Neutrophil (primary cell): ENCODE data around the gene KRT10.
A peak's percentile ranks its signal among the peaks of the same experiment; 100 is the strongest.

Source experiments
- H3K27ac ChIP-seq: fragments of 200-600 bp; sonication (generic); 2 replicates; pipeline ENCODE4 v1.5.1; 2016; ENCODE audit warnings: mild to moderate bottlenecking, moderate library complexity
- H3K27me3 ChIP-seq: fragments of 200-600 bp; sonication (generic); 2 replicates; pipeline ENCODE4 v1.6.0; 2016; ENCODE audit warnings: mild to moderate bottlenecking
- H3K36me3 ChIP-seq: fragments of 200-600 bp; sonication (generic); 2 replicates; pipeline ENCODE4 v1.5.1; 2017
- H3K4me1 ChIP-seq, 2 experiments: fragments of 200-600 bp in 1 of 2; sonication (generic) in 1 of 2; 1 replicate in 1 of 2; 2 replicates in 1 of 2; pipeline versions ENCODE4 v1.5.1 to v1.6.1; 2013 to 2016; ENCODE audit warnings: low read depth in 1 of 2, low read length in 1 of 2, mild to moderate bottlenecking in 1 of 2, moderate library complexity in 1 of 2; ENCODE audit not compliant: control insufficient read depth in 1 of 2, insufficient read depth in 1 of 2
- H3K4me3 ChIP-seq, 2 experiments: fragments of 200-600 bp in 1 of 2; sonication (generic) in 1 of 2; 1 replicate in 1 of 2; 2 replicates in 1 of 2; pipeline ENCODE4 v1.5.1; 2013 to 2016; ENCODE audit warnings: low read depth in 1 of 2, low read length in 1 of 2, mild to moderate bottlenecking in 1 of 2, moderate library complexity in 1 of 2
- H3K9me3 ChIP-seq: fragments of 200-600 bp; sonication (generic); 2 replicates; pipeline ENCODE4 v1.5.1; 2016
- TF ChIP-seq, protein P1 (sequence below): fragments of 200-600 bp; sonication (generic); IDR thresholded peaks from 2 replicates; pipeline ENCODE4 v1.5.1; 2016; ENCODE audit warnings: antibody characterized with exemption

KRT10 gene

GRCh38 chr17:40822132-40822812, at the start of gene KRT10:
KRT10 (minus strand) TSS chr17:40822614; CDS start chr17:40822585, 29 bp downstream.
- H3K27ac ChIP-seq = no peak within 1 kb of the TSS
- peaks cover 84% of the 10 kb centered on the region for H3K27me3 ChIP-seq
- H3K4me3 ChIP-seq = no peak within 1 kb of the TSS
- H3K36me3 ChIP-seq = no peaks in the 10 kb centered on the region
- H3K9me3 ChIP-seq = peaks cover 11% of the 10 kb centered on the region
- peaks cover 0 to 3% of the 10 kb centered on the region in 2 experiments for H3K4me1 ChIP-seq
- TF ChIP-seq, protein P1, sequence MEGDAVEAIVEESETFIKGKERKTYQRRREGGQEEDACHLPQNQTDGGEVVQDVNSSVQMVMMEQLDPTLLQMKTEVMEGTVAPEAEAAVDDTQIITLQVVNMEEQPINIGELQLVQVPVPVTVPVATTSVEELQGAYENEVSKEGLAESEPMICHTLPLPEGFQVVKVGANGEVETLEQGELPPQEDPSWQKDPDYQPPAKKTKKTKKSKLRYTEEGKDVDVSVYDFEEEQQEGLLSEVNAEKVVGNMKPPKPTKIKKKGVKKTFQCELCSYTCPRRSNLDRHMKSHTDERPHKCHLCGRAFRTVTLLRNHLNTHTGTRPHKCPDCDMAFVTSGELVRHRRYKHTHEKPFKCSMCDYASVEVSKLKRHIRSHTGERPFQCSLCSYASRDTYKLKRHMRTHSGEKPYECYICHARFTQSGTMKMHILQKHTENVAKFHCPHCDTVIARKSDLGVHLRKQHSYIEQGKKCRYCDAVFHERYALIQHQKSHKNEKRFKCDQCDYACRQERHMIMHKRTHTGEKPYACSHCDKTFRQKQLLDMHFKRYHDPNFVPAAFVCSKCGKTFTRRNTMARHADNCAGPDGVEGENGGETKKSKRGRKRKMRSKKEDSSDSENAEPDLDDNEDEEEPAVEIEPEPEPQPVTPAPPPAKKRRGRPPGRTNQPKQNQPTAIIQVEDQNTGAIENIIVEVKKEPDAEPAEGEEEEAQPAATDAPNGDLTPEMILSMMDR = no peak

DNA sequence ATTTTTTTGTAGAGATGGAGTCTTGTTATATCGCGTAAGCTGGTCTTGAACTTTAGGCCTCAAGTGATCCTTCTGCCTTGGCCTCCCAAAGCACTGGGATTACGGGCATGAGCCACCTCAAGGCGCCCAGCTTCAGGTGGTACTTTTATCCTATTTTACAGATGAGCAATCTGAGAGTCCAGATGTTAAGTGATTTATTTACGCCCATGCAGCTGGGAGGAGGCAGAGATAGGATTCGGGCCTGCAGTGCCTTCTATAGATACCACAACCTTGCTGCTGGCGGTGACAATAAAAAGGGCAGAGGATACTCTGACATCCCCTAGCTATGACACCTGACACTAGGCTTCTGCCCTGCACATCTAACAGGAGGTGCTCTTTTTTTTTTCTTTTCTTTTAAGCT, 48.9 kb upstream of the KRT10 start:
- peaks cover 33% of the 10 kb centered on the region for H3K27me3 ChIP-seq
- peaks cover 34 to 40% of the 10 kb centered on the region in 2 experiments for H3K4me1 ChIP-seq

GRCh38 chr17:40870136-40870535, 47.7 kb upstream of the KRT10 start:
- Histone ChIP-seq H3K27me3 (peaks cover 27% of the 10 kb centered on the region), H3K36me3 (no peaks in the 10 kb centered on the region), H3K9me3 (no peaks in the 10 kb centered on the region), H3K27ac (no peak overlapping the region), H3K4me1 (peaks cover 46 to 49% of the 10 kb centered on the region in 2 experiments), H3K4me3 (no peak overlapping the region)
- TF ChIP-seq, protein P1 = no peak

More for the DNA sequence above, 48.9 kb upstream of the KRT10 start:
- H3K36me3 ChIP-seq = no peaks in the 10 kb centered on the region
- TF ChIP-seq, protein P1 = no peak
- H3K27ac ChIP-seq = no peak overlapping the region
- no peak overlapping the region for H3K4me3 ChIP-seq
- H3K9me3 ChIP-seq = no peaks in the 10 kb centered on the region

DNA sequence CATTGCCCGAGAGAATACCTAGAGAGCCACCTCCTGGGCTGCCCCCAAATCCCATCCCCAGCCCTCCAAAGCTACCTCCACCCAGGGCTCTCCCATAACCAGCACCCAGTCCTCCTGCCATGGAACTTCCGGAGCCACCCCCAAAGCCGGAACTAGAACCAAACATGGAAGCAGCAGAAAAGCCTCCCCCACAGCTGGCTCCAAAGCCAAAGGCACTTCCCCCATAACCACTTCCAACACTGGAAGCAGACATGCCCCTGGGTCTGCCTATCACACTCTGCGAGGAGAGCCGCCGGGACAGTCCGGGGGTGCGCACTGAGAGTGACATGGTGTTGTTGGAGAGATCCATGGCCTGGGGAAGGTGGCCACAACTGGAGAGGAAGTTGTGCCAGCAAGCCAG, 44.4 kb upstream of the KRT10 start, which contains the start of gene KRT12:
Gene KRT12 (minus strand): TSS at position 386 of the 400 bp plus-strand sequence. CDS start 37 bp downstream, at position 349.
- no peaks in the 10 kb centered on the region for H3K36me3 ChIP-seq
- H3K4me1 ChIP-seq = peaks cover 55 to 56% of the 10 kb centered on the region in 2 experiments
- TF ChIP-seq, protein P1 = no peak
- H3K4me3 ChIP-seq = no peak within 1 kb of the TSS
- H3K27me3 ChIP-seq = peaks cover 19% of the 10 kb centered on the region
- no peaks in the 10 kb centered on the region for H3K9me3 ChIP-seq
- H3K27ac ChIP-seq = no peak within 1 kb of the TSS

DNA sequence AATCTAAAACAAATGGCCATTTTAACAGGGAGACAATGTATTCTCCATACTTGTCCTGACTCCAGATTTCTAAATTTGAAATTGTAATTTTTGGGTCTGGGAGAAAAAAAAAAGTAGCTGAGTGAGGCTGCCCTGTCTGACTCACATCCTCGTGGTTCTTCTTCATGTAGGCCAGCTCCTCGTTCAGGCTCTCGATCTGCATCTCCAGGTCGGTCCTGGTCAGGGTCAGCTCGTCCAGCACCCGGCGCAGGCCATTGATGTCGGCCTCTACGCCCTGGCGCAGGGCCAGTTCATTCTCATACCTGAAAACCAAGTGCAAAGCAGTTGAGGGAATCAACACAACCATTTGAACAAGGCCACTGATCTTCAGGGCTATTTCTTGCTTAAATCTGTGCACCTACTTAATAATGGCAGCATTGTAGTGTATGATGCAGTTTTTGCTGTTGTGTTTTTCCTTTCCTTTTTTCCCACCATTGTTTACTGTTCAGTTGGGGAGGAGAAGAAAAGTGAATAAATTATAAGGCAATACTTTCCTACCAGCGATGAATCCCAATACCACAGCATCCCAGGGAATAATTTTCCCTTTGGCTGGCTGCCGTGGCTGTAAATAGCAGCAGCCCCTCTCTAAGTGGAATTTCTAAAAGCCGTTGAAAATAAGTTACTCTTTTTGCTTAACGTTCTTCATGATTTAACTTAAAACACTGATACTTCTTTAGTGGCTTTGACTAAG, 42.4 kb upstream of the KRT10 start:
- Histone ChIP-seq H3K27ac (peak overlapping the region; percentile 30), H3K4me1 (peaks cover 39 to 43% of the 10 kb centered on the region in 2 experiments)

More for the DNA sequence above, 42.4 kb upstream of the KRT10 start:
- Histone ChIP-seq H3K9me3 (no peaks in the 10 kb centered on the region), H3K4me3 (no peak overlapping the region), H3K27me3 (peaks cover 37% of the 10 kb centered on the region), H3K36me3 (no peaks in the 10 kb centered on the region)
- TF ChIP-seq, protein P1 = no peak
